ENCODE results near the gene ING2. TPM values are rescaled to one million over a fixed set of nuclear protein-coding genes. Genes with fewer than 3 reads are reported as not detected.
A peak's percentile ranks its signal among the peaks of the same experiment; 100 is the strongest.
"Not testable (repeated sequence)": the region's sequence is repeated elsewhere in the genome, so short reads cannot be mapped to it uniquely, and the experiment has no call there.

ING2 gene
- total and polyA plus RNA-seq, 11 donors = 2.9 to 10.9 (median 5.4) TPM

DNA sequence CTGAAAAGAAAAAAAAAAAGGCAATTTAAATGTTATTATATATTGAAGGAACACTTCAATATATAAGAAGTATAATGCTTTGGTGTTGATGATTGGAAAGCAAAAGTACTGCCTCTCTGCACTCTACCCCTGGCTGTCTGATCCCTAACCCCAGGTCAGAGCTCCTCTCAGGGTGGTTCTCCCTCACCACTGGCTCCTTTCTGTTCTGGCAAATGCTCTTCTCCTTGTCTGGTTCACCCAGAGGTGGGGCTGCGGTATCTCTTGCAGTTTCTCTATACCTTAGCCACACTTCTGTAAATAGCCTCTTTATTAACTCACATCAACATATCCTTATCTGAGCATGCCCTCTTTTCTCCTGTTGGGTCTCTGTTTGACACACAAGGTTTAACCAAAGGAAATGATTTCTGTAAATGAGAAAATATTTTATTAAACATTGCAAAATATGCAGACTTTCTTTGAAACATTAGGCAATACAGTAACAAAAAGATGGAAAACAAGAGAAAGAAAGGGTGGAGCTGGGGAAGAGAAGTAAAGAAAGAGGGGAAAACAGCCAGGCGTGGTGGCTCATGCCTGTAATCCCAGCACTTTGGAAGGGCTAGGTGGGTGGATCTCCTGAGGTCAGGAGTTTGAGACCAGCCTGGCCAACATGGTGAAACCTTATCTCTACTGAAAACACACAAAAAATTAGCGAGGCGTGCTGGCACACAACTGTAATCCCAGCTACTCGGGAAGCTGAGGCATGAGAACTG is 45.7 kb downstream of the ING2 start:
- Histone ChIP-seq H3K4me1 (no peaks in the 10 kb centered on the region), H3K27ac (no peak overlapping the region), H3K36me3 (no peaks in the 10 kb centered on the region), H3K4me3 (no peak overlapping the region), H3K9me3 (no peaks in the 10 kb centered on the region), H3K27me3 (peaks cover 0 to 6% (median 0%) of the 10 kb centered on the region in 9 donors)
- ATAC-seq = no peak
- TF ChIP-seq POLR2A (IDR thresholded peaks at IDR 0.05) = no peak
- TF ChIP-seq, protein P1, sequence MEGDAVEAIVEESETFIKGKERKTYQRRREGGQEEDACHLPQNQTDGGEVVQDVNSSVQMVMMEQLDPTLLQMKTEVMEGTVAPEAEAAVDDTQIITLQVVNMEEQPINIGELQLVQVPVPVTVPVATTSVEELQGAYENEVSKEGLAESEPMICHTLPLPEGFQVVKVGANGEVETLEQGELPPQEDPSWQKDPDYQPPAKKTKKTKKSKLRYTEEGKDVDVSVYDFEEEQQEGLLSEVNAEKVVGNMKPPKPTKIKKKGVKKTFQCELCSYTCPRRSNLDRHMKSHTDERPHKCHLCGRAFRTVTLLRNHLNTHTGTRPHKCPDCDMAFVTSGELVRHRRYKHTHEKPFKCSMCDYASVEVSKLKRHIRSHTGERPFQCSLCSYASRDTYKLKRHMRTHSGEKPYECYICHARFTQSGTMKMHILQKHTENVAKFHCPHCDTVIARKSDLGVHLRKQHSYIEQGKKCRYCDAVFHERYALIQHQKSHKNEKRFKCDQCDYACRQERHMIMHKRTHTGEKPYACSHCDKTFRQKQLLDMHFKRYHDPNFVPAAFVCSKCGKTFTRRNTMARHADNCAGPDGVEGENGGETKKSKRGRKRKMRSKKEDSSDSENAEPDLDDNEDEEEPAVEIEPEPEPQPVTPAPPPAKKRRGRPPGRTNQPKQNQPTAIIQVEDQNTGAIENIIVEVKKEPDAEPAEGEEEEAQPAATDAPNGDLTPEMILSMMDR (IDR thresholded peaks at IDR 0.05) = no peak
- 74 to 81% (median 80%) methylated on average over 5 of the region's 5 CpGs for WGBS, 4 donors
- DNase-seq = no peak
- intact Hi-C loops (cut with DNase I) = no loop called here

DNA sequence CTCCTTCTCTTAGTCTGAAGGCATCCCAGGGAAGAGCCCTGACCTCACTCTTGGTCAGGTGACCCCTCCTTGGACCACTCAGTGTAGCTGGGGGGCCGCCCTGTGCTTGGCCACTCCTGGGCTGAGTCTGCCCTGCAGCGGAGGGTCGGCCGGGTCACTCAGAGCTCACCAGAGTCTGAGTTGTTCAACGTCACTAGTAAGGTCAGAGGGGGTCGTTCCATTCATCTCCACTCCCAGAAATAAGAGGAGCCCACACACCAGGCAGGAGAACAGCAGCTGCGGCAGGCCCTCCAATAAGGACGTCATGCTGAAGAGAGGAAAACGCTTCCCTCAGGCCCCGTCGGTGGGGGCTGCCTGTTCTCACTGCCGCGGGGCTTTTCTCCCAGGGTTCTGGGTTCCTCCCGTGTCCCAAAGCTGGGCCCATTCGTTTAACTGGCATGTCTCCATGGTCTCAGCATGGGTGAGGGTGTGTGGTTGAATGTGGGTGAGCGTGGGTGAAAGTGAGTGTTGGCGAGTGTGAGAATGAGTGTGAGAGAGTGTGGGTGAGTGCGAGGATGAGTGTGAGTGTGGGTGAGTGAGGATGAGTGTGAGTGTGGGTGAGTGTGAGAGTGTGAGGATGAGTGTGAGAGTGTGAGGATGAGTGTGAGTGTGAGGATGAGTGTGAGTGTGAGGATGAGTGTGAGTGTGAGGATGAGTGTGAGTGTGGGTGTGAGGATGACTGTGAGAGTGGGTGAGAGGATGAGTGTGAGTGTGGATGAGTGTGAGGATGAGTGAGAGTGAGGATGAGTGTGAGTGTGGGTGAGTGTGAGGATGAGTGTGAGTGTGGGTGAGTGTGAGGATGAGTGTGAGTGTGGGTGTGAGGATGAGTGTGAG is 47.7 kb downstream of the ING2 start:
- ATAC-seq (no peak), DNase-seq (peak in 1 of 5 donors; percentile 51)
- no peak for TF ChIP-seq POLR2A (IDR thresholded peaks at IDR 0.05)
- TF ChIP-seq, protein P1 (IDR thresholded peaks at IDR 0.05) = no peak
- no peak overlapping the region for H3K27ac ChIP-seq
- H3K27me3 ChIP-seq = peaks cover 0 to 7% (median 0%) of the 10 kb centered on the region in 9 donors
- H3K4me3 ChIP-seq = no peak overlapping the region
- 80 to 86% (median 82%) methylated on average over 16 to 18 of the region's 18 CpGs for WGBS, 4 donors
- H3K9me3 ChIP-seq = no peaks in the 10 kb centered on the region
- H3K4me1 ChIP-seq = no peaks in the 10 kb centered on the region
- intact Hi-C loops (cut with DNase I) = no loop called here
- H3K36me3 ChIP-seq = no peaks in the 10 kb centered on the region

DNA sequence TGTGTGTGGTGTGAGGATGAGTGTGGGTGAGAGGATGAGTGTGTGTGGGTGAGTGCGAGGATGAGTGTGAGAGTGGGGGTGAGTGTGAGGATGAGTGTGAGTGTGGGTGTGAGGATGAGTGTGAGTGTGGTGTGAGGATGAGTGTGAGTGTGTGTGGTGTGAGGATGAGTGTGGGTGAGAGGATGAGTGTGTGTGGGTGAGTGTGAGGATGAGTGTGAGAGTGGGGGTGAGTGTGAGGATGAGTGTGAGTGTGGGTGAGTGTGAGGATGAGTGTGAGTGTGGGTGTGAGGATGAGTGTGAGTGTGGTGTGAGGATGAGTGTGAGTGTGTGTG is 48.3 kb downstream of the ING2 start:
- H3K36me3 ChIP-seq; intact Hi-C loops (cut with DNase I); H3K27me3 ChIP-seq; H3K27ac ChIP-seq; H3K4me3 ChIP-seq; DNase-seq; ATAC-seq; H3K9me3 ChIP-seq; H3K4me1 ChIP-seq: not testable (repeated sequence)
- 0% methylated on average over 1 of the region's 1 CpG; no CpG with 5 or more reads in 3 of the 4 donors for WGBS, 4 donors

DNA sequence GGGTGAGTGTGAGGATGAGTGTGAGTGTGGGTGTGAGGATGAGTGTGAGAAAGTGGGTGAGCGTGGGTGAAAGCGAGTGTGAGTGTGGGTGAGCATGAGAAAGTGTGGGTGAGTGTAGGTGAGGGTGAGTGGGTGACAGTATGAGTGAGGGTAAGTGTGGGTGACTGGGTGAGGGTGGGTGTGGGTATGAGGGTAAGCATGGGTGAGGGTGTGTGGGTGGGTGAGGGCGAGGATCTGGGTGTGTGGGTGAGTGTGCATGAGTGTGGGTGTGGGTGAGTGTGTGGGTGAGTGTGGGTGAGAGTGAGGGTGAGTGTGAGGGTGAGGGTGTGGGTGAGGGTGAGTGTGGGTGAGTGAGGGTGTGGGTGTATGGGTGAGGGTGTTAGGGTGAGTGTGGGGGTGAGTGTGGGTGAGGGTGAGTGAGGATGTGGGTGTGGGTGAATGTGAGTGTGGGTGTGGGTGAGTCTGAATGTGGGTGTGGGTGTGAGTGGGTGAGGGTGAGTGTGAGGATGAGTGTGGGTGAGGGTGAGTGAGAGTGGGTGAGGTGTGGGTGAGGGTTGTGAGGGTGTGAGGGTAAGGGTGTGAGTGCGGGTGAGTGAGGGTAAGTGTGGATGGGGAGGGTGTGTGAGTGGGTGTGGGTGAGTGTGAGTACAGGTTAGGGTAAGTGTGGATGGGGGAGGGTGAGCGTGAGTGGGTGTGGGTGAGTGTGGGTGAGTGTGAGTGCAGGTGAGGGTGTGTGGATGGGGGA is 48.9 kb downstream of the ING2 start:
- no peak for ATAC-seq

More for the DNA sequence above, 48.9 kb downstream of the ING2 start:
- no peak for DNase-seq
- 78 to 99% (median 88%) methylated on average over 5 of the region's 5 CpGs for WGBS, 4 donors
- TF ChIP-seq, protein P1 (IDR thresholded peaks at IDR 0.05) = no peak
- no peak for TF ChIP-seq POLR2A (IDR thresholded peaks at IDR 0.05)
- Histone ChIP-seq H3K27ac (no peak overlapping the region), H3K4me1 (no peaks in the 10 kb centered on the region), H3K9me3 (no peaks in the 10 kb centered on the region), H3K4me3 (no peak overlapping the region), H3K36me3 (no peaks in the 10 kb centered on the region), H3K27me3 (peaks cover 0 to 10% (median 0%) of the 10 kb centered on the region in 9 donors)
- intact Hi-C loops (cut with DNase I) = no loop called here
